Measurements from ENCODE around the gene TMEM47.

Gene TMEM47

DNA sequence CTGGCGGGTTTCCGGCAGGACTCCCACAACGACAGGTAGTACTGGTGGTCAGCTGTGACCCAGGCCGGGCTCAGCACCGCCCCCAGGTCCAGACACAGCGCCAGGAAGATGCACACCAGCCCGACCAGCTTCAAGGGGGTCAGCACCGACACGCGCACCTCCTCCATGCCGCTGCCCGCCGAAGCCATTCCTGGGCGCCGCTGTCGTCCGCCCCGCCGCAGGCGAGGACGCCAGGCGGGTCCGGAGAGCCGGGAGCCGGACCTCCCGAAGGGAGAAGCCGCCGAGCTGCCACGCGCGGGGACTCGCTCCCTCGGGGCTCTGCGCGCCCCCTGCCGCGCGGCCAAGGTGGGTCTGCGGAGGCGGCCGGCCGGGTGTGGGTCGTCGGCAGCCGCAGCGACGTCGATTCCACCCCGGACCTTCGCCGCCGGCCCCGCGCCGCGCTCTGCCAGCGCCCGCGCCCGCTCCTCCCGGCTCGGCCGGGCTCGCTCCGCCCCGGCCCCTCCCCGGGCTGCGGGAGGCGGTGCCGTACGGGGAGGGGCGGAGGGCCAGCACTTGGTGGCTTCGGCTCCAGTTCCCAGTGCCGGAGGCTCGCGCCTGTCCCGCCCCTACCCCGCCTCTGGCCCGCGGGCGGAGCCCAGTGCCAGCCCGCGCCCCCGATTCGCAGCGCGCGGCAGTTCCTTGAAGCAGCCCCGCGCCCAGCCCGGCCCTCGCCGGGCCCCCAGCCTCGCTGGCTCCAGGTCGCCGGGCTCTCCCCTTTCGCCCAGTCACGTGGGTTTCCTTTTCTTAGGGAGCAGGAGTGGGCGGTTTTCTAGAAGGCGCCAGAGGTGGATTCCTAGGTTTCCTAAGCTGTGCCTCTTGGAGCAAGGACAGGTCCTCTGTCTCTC lies at the start of gene TMEM47:
TMEM47 (minus strand) TSS at position 444 of the 884 bp plus-strand sequence; CDS start at position 188, 256 bp downstream.
- DNase-seq (ENCODE audit: low read depth), result no peak

DNA sequence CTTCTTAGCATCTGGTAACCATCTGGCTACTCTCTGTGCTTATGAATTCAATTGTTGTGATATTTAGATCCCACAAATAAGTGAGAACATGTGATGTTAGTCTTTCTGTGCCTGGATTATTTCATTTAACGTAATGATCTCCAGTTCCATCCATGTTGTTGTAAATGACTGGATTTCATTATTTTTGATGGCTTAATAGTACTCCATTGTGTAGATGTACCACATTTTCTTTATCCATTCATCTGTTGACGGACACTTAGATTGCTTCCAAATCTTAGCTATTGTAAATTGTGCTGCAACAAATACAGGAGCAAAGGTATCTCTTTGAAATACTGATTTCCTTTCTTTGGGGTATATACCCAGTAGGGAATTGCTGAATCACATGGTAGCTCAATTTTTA lies 30.0 kb upstream of the TMEM47 start:
- DNase-seq (ENCODE audit: low read depth), result no peak

- no peak for DNase-seq (ENCODE audit: low read depth)
These were observed 2.5 kb upstream of the TMEM47 start for GRCh38 chrX:34659575-34659974.

DNA sequence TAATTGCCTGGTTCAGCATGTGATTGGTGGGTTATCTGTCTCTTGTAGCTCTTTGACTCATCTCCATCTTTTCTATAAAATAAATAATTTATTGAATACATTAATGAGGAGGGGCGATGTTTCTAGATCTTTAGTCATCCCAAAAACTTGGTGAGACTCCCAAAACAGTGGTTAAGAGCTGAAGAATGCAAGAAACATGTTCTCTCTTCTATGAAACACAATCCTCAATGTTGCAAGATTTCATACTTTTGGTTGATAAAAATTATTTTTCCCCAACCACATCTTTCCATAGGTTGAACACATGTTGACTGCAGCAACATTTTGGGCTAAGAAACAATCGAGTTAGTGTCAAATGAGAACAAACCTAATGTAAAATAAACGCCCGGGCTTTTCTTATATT lies 1.2 kb upstream of the TMEM47 start:
- DNase-seq (ENCODE audit: low read depth), result no peak

DNA sequence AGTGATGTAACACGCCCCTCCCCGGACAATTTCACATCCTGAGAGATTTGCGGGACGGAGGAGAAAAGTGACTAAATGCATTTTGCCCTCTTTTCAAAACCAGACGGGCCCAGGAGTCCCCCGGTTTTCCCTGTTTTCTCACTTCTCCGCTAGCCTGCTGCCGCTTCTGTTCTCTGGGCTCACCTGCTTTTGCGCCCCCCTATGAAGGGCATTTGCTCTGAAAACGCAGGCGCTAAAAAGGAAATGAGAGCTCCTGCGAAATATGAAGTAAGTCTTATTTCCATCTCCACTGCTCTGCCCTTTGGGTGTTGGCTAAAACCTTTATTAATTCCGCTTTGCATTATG lies 613 bp upstream of the TMEM47 start:
- DNase-seq (ENCODE audit: low read depth), result no peak

DNA sequence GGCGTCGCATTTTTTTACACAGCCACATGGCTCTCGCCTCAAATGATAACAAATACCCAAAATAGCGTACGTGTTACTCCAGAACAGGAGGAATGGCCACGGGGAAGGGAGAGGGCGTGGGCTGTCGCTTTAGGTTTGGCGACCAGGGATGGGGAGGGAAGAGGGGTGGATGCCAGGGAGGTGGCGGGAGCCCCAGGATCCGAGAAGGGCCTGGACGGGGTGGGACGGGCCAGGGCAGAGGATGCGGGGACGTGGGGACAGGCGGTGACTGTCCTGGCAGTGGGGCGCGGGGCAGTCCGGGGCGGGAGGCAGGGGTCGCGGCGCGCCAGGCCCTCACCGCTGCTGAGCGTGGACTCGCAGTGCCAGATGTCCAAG lies 631 bp downstream of the TMEM47 start:
- no peak for DNase-seq (ENCODE audit: low read depth)

DNA sequence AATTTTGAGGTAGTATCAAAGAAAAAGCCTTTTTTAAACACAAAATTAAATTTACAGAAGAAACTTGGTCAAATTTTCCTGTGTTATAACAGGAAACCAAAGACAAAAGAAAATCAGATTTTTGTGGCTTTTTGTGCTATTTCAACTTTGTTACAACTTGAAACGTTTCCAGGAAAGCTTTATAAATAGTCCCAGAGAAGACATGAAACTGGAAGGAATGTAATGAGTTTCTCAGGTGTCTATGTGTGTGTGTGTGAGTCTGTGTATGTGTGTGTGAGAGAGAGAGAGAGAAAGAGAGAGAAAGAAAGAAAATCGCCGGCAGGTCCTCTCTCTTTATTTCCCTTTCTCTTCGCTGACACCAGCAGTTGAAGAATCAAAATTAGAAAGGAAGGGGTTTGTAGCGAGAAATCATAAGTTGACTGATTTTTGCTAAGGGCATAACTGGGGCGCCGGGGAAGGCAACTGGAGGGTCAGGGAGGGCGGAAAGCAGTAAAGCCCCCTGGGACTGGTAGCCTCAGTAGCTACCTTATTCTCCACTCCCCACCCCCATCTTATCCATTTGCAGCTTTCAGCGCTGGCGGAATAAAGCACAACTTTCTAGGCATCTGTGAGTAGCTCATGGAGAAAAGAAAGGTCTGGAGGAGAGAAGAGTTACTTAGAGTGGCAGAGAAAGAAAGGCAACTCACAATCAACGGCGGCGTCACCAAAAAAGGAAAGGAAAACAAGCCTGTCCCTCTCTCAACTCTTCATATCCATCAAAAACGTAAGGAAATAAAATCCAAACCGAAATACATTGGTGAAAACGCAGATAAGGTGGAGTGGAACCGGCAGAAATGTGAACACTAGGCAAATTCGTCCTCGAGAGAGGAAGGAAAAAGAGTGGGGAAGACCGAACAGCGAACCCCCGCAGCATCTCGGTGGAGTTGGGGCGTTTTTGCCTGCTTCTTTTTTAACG lies 1.3 kb downstream of the TMEM47 start:
- DNase-seq (ENCODE audit: low read depth), result no peak

DNA sequence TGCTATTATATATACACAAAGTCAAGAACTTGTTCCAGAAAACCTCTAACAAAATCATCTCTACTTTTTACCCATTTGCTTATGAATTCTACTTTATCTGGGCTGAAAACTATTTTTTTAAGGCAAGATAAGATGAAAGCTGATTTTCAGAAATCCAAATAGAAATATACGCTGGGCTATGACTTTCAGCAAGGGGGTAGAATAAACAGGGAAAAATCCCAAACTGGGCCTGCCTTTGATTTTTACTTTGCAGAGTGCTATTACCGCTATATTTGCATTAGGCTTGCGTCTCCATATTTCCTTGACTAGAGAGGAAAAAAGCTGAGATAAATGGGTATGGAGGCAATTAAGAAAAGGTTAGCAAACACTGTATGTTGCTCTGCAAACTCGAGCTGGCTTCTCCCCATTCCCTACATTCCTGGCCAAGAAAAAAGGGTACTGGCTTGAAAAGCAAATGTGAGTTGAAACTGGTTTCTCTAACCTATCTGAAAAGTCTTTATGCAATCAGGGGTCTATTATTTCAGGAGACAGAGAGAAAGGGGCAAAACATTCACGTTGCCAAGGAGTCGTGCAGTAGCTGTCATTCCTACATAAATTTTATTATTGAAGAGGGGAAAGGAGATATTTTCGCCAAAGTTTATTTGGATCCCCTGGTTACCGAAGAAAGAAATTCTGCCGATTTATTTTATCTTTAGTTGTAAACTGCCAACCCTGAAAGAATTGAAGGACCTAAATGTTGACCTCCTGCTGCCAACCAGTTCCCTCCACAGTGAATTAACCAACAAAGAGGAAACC lies 2.2 kb downstream of the TMEM47 start:
- no peak for DNase-seq (ENCODE audit: low read depth)

GRCh38 chrX:34653811-34654210 lies 3.3 kb downstream of the TMEM47 start:
- DNase-seq (ENCODE audit: low read depth), result no peak

- no peak for DNase-seq (ENCODE audit: low read depth)
These were observed 14.2 kb downstream of the TMEM47 start for GRCh38 chrX:34642849-34643248.

DNA sequence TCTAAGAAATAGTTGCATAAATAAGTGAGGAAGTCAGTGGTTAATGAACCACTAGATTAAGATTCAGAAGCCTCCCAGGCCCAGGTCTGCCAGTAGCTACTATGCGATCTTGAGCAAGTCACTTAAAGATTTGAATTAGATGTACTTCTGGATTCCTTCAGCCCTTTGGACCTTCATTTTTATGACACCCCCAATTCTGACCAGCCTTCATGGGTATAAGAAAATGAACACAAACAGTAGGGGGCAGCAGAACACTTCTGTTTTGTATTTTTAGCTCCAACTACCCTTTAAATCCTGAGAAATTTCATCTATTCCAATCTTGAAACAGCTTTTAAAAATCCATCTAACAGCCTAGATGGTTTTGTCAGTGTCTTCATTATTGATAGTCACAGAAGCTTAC lies 19.0 kb downstream of the TMEM47 start:
- no peak for DNase-seq (ENCODE audit: low read depth)

DNA sequence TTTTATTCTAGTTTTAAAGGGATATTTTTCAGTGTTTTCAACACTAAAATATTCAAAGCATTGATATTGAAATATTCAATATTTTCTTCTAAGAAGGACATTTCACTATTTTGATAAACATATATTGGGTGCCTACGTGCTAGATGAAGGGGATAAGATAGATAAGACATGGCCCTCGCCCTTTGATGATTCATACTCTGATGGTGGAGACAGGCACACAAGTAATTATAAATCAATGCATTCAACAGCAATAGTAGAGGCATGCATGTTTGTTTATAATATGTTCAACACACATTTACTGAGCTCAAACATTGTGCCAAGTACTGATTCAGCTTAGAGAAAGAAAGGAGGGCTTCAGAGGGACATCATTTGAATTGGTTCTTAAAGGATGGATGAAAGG lies 22.7 kb downstream of the TMEM47 start:
- no peak for DNase-seq (ENCODE audit: low read depth)

- no peak for DNase-seq (ENCODE audit: low read depth)
These were observed 24.7 kb downstream of the TMEM47 start for GRCh38 chrX:34632384-34632783.

DNA sequence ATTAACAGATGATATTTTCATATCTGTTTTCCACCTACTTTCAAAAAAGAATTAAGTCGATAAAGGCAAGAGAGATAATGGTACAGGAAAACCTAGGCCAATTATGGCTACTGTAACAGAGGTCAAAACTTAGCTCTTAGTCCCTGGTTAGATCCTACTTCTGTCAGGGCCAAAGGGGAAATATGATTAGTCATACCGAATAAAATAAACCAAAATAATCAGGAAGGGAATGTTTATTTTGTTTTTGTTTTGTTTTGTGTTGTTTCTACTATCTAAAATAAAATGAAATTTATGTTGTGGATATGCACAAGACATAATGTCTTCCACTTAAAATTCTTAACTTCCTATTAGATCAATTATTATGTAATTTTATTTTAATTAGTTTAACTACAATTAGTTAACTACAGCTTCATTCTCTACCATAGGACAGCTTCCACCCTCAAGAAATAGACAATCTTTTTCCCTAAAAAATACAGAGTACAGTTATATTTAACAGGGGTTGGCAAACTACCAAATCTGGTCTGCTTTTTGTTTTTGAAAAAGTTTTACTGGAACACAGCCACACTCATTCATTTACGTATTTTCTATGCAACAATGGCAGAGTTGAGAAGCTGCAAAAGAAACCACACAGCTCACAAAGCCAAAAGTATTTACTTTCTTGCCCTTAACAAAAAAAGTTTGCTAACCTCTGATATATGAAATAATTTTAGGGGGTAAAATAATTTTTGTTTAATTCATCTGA lies 25.4 kb downstream of the TMEM47 start:
- DNase-seq (ENCODE audit: low read depth), result no peak

DNA sequence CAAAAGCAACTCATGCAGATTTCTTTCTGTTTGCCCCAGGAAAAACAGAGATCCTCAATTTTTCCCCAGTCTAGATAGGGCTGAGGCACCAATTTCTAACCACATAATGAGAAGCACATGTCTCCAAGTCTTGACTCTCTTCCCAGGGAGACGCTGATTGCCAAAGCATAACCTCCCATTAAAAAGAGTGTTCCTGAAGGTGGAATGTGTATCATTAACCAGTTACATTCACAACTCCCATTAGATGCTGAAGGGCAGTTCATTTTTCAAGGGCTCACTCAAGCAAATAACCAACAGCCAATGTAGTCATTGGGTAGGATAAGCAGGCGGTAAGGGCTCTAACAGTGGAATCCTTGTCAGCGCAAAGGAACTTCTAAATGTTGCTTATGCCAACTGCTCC lies 27.5 kb downstream of the TMEM47 start:
- no peak for DNase-seq (ENCODE audit: low read depth)

DNA sequence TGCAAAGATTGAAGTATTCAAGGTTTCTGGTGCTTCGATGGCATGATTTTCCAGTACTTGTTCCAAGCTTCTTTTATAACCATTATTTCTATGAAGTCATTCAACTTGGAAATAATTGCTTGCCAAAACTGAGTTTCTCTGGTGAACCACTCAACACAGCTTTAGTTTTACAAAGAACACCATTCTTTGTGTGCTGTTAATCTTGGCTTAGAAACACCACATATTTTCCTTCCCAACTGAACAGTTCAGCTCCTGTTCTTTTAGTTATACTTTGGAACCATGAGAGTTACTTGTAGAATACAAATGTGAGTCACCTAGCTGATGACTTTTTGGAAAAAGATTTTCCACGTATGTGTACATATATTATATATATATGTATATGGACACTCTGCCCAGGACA lies 32.7 kb downstream of the TMEM47 start:
- no peak for DNase-seq (ENCODE audit: low read depth)

DNA sequence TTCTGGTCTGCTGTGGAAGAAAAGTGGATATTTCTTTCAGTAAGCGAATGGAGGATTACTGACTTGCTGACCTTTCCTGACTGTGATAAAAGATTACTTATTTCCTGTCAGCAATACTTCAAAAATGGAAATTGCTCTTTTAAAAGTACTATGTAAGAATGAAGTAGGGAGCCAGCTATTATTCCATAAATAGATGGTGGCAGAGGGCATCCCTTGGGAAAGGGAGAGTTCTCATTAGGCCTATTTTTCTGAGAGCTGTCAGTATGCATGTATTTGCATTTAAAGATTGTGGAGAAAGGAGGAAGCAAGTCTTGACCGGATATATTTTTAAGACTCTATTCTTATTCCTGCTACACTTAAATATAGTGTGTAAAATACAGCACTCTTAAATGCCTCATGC lies 37.2 kb downstream of the TMEM47 start:
- DNase-seq (ENCODE audit: low read depth), result no peak

GRCh38 chrX:34612036-34612435 lies 45.0 kb downstream of the TMEM47 start:
- DNase-seq (ENCODE audit: low read depth), result no peak

DNA sequence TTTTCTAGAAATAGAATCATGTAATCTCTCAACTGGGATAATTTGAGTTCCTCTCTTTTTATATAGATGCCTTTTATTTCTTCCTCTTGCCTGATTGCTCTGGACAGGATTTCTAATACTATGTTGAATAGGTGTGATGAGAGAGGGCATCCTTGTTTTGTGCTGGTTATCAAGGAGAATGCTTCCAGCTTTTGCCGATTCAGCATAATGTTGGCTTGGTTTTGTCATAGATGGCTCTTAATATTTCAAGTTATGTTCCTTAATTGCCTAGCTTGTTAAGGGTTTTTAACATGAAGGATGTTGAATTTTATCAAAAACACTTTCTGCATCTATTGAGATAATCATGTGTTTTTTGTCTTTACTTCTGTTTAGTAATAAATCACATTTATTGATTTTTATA lies 58.7 kb downstream of the TMEM47 start:
- no peak for DNase-seq (ENCODE audit: low read depth)

DNA sequence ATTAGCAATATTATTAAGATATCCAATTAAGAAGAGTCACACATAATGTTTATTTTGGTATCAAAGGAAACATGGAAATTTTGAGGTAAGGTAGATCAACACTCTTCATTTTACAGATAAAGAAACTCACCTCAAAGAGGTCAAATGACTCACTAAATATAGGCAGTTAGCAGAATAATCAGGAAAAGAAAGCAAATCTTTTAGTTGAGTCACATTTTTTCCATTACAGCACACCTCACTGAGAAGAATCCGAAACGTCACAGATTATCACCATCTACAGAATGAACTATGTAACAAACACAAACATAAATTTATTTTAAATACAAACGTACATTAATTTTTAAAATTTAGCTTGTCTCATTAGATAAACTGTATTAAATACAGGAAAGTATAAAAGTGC lies 70.1 kb downstream of the TMEM47 start:
- no peak for DNase-seq (ENCODE audit: low read depth)

DNA sequence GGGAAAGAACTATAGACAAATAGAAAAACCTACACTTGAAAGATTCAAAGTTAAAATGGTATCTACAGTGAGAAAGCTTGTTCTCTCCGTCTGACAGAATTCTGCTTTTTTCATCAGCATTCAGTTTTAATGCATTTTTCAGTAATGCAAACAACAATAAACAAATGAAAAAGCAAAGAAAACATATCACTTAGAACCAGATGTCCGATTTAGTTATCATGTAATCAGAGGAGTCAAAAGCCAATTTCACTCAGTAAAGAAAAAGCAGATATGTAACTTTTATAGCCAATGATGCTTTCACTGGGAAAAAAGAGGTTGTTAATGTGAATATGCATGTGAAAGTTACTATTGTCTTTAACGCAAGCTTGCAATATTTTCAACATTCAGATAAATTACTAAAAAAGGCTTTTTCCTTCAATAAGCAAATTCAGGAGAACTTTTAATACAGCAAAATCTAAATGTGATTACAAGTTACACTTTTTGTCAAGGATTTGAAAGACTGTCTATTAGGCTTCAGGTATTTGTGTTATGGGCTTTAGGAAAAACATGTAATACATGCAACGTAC lies 70.7 kb downstream of the TMEM47 start:
- DNase-seq (ENCODE audit: low read depth), result no peak
